Ovary (tissue), 9 donors: ENCODE results near the gene HTR3C. TPM values are rescaled to one million over a fixed set of nuclear protein-coding genes. Genes with fewer than 3 reads are reported as not detected.
"Not testable (repeated sequence)": the region's sequence is repeated elsewhere in the genome, so short reads cannot be mapped to it uniquely, and the experiment has no call there.

Experiments
- DNase-seq, 5 donors: peaks; one replicate each; pipeline ENCODE4 v3.0.0-alpha.2; 2019 to 2020
- H3K27ac ChIP-seq, 2 donors: fragments of 200-600 bp; one replicate each; pipeline versions ENCODE4 v1.5.1 to v1.8.0; 2019 to 2022
- H3K27me3 ChIP-seq: fragments of 200-600 bp; one replicate; pipeline ENCODE4 v1.8.0; 2022
- H3K36me3 ChIP-seq: fragments of 200-600 bp; sonication (generic); one replicate; pipeline ENCODE4 v1.5.1; 2019
- H3K4me1 ChIP-seq: one replicate; pipeline ENCODE4 v1.8.1; 2013; ENCODE audit warnings: mild to moderate bottlenecking, moderate library complexity; ENCODE audit not compliant: insufficient read depth
- H3K4me3 ChIP-seq: fragments of 200-600 bp; sonication (generic); one replicate; pipeline ENCODE4 v1.5.1; 2017
- H3K9me3 ChIP-seq, 2 donors: fragments of 200-600 bp in 1 of 2; sonication (generic) in 1 of 2; one replicate each; pipeline versions ENCODE4 v1.5.1 to v1.8.1; 2013 to 2019; ENCODE audit warnings: mild to moderate bottlenecking in 1 of 2, moderate library complexity in 1 of 2
- EP300 ChIP-seq: sonication (generic); formaldehyde crosslinking; IDR thresholded peaks from one replicate; pipeline ENCODE4 v1.6.1; 2017; ENCODE audit warnings: antibody characterized with exemption
- POLR2A ChIP-seq: fragments of 450-650 bp; IDR thresholded peaks from one replicate; pipeline ENCODE4 v1.6.1; 2017; ENCODE audit warnings: antibody characterized with exemption, mild to moderate bottlenecking, moderate library complexity
- WGBS, 3 donors: extraction: QIAGEN DNeasy Blood & Tissue Kit in 1 of 3; methylation state at CpG; one replicate each; pipeline versions ENCODE4 v1.1.5 to v1.1.7; 2013 to 2017; 5-methylcytosine and 5-hydroxymethylcytosine counted together
- intact Hi-C, 4 donors: fragments of 100-400 bp; cut with DNase I; formaldehyde crosslinking; loops; one replicate each; pipeline versions ENCODE4 v1.11.0 to v1.15.1; 2022 to 2023
- polyA plus RNA-seq, 2 donors: library from polyadenylated mRNA; stranded (reverse); fragments of 200-250 nt in 1 of 2; fragments of 350-450 nt in 1 of 2; fragmentation: Illumina TruSeq in 1 of 2; extraction: RNeasy Lipid Tissue Mini Kit (QIAGEN cat#74804) in 1 of 2; gene quantifications; one replicate each; pipeline ENCODE4 v1.2.3, GENCODE V29; 2013 to 2014
- total RNA-seq, 7 donors: library from RNA; depleted of rRNA in 2 of 7; stranded (reverse); fragments of >200 nt in 2 of 7; fragmentation: NEBNext Ultra II Directional in 3 of 7; extraction: Animal tissue kit (Norgen Biotek cat#: 25700) in 3 of 7; gene quantifications; one replicate each; pipeline versions ENCODE4 v1.1.0 to v1.2.4, GENCODE V29; 2016 to 2023
- TF ChIP-seq, protein P1 (sequence below), 3 donors: fragments of 450-650 bp in 2 of 3; fragments of 200-600 bp in 1 of 3; IDR thresholded peaks; one replicate each; pipeline versions ENCODE4 v1.5.1 to v1.8.0; 2016 to 2022; ENCODE audit warnings: antibody characterized with exemption in 3 of 3, mild to moderate bottlenecking in 1 of 3
- donor health status: DM: no; HTN: no; CAD: no; lungs with moderate emphysema.
- donor health status: DM: no; HTN: no; CAD: no.
- donor health status: Bipolar disorder and iron deficiency.
- donor health status: DM: yes; HTN: yes; CAD: no.
- donor health status: DM: no; HTN: no; CAD: no.
- donor health status: DM: yes; HTN: yes; CAD: no.

Gene HTR3C
- total and polyA plus RNA-seq, 9 donors = not detected

DNA sequence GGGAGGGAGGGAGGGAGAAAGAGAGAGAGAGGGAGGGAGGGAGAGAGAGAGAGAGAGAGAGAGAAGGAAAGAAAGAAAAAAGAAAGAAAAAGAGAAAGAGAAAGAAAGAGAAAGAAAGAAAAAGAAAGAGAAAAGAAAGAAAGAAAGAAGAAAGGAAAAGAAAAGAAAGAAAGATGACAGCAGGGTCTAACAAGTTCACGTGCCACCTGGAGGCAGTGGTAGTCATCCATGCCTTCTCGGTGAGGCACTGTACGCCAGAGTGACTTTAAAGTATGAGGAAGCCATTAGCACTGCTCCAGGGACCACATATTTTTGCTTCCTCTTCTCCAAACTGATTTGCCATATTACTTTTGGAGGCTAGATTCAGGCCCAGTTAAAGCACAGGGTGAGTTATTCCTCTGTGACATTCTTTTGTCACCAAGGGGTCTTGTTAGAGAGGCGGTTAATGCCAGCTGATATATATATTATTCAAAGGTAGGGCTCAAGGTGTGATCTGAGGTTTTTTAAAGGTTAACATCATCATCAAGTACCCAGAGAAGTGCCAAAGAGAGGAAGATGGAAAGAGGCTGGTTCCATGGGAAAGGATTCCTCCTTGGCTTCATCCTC is 21.6 kb upstream of the HTR3C start, which contains the start of gene HTR3D:
TSS of gene HTR3D (plus strand) at position 556 of the 606 bp plus-strand sequence. CDS start at position 556, 0 bp downstream.
- no peak within 1 kb of the TSS for H3K27ac ChIP-seq
- WGBS, 3 donors = 65 to 67% (median 66%) methylated on average over 4 of the region's 4 CpGs

DNA sequence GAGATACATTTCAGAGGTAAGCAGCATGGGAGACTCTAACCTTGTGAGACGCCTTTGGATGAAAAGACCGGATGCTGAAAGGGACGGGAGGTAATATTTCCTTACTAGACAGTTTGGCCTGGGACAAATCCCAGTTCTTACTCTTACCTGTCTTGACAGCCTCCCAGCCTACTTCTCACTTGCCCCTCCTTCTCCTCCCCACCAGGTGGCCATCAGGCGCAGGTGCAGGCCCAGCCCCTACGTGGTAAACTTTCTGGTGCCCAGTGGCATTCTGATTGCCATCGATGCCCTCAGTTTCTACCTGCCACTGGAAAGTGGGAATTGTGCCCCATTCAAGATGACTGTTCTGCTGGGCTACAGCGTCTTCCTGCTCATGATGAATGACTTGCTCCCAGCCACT is 15.0 kb upstream of the HTR3C start:
- intact Hi-C loops = no loop called here
- no peak overlapping the region for H3K27ac ChIP-seq
- WGBS, 3 donors = 67 to 70% (median 67%) methylated on average over 7 of the region's 7 CpGs
- H3K27me3 ChIP-seq = no peaks in the 10 kb centered on the region
- H3K4me3 ChIP-seq = no peak overlapping the region
- no peak for DNase-seq
- no peaks in the 10 kb centered on the region for H3K9me3 ChIP-seq
- H3K4me1 ChIP-seq = no peaks in the 10 kb centered on the region
- no peak for TF ChIP-seq POLR2A
- TF ChIP-seq EP300 = no peak
- TF ChIP-seq, protein P1, sequence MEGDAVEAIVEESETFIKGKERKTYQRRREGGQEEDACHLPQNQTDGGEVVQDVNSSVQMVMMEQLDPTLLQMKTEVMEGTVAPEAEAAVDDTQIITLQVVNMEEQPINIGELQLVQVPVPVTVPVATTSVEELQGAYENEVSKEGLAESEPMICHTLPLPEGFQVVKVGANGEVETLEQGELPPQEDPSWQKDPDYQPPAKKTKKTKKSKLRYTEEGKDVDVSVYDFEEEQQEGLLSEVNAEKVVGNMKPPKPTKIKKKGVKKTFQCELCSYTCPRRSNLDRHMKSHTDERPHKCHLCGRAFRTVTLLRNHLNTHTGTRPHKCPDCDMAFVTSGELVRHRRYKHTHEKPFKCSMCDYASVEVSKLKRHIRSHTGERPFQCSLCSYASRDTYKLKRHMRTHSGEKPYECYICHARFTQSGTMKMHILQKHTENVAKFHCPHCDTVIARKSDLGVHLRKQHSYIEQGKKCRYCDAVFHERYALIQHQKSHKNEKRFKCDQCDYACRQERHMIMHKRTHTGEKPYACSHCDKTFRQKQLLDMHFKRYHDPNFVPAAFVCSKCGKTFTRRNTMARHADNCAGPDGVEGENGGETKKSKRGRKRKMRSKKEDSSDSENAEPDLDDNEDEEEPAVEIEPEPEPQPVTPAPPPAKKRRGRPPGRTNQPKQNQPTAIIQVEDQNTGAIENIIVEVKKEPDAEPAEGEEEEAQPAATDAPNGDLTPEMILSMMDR (IDR thresholded peaks at IDR 0.05) = no peak
- no peaks in the 10 kb centered on the region for H3K36me3 ChIP-seq

More for the DNA sequence above, 21.6 kb upstream of the HTR3C start, which contains the start of gene HTR3D:
- H3K4me3 ChIP-seq = no peak within 1 kb of the TSS
- no peaks in the 10 kb centered on the region for H3K27me3 ChIP-seq
- DNase-seq = no peak
- H3K4me1 ChIP-seq = no peaks in the 10 kb centered on the region
- intact Hi-C loops = no loop called here
- TF ChIP-seq, protein P1 (IDR thresholded peaks at IDR 0.05) = no peak
- H3K36me3 ChIP-seq = no peaks in the 10 kb centered on the region
- H3K9me3 ChIP-seq = no peaks in the 10 kb centered on the region

DNA sequence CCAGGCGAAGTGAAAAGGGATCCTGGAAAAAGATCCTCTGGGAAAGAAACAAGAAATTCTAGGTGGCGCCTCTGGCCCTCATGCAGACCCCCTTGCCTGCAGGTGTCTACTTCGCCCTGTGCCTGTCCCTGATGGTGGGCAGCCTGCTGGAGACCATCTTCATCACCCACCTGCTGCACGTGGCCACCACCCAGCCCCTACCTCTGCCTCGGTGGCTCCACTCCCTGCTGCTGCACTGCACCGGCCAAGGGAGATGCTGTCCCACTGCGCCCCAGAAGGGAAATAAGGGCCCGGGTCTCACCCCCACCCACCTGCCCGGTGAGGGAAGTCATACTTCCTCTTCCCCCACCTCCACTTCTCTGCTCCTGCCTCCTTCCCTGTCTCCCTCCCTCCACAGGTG is 14.5 kb upstream of the HTR3C start:
- H3K36me3 ChIP-seq, intact Hi-C loops, H3K27me3 ChIP-seq, H3K27ac ChIP-seq, H3K4me3 ChIP-seq, H3K4me1 ChIP-seq, H3K9me3 ChIP-seq, DNase-seq: not testable (repeated sequence)
- 81 to 85% (median 82%) methylated on average over 9 of the region's 9 CpGs for WGBS, 3 donors

DNA sequence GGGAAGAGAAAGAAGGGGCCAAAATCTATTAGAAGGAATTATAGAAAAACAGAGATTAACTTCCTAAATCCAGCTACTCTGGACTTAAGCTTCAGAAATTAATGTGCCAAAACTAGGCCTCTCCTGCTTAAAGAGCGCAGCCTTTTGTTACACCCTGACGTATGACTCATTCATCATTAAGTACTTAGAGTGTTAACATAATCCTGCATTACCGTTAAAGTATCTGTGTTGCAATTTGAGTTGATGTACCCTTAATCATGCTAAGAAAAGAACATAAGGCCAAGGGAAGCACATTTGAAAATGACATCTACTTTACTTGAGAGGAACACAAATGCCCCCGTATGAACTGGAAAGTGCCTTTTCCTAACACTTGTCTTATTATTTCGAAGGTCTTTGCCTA is 13.4 kb upstream of the HTR3C start:
- Histone ChIP-seq H3K9me3 (no peaks in the 10 kb centered on the region), H3K27me3 (no peaks in the 10 kb centered on the region), H3K36me3 (no peaks in the 10 kb centered on the region), H3K27ac (no peak overlapping the region), H3K4me3 (no peak overlapping the region), H3K4me1 (no peaks in the 10 kb centered on the region)
- intact Hi-C loops = no loop called here
- no peak for TF ChIP-seq EP300
- TF ChIP-seq POLR2A = no peak
- TF ChIP-seq, protein P1 (IDR thresholded peaks at IDR 0.05) = no peak
- DNase-seq = no peak
- WGBS, 3 donors = 66 to 76% (median 66%) methylated on average over 5 of the region's 5 CpGs

DNA sequence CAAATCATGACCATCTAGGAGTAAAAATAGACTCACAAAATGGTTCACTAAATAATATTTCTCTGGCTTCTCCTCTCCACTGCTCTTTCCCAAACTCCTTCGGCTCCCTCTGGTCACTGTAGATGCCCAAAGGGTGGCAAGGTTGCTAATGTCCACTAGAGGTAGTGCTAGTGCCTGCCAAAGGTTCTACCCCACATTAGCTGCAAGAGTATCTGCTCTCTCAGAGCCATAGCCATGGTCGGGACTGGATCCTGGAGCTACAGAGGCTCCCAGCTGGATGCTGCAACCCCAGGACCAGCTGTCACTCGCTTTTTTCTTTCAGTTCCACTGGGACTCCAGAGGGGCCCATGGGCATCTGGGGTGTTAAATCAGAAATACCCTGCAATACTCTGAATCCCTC is 12.8 kb upstream of the HTR3C start:
- Histone ChIP-seq H3K4me1 (no peaks in the 10 kb centered on the region), H3K27me3 (no peaks in the 10 kb centered on the region), H3K9me3 (no peaks in the 10 kb centered on the region), H3K27ac (no peak overlapping the region), H3K36me3 (no peaks in the 10 kb centered on the region), H3K4me3 (no peak overlapping the region)
- TF ChIP-seq EP300 = no peak
- no peak for TF ChIP-seq POLR2A
- TF ChIP-seq, protein P1 (IDR thresholded peaks at IDR 0.05) = no peak
- 38 to 45% (median 41%) methylated on average over 3 of the region's 3 CpGs for WGBS, 3 donors
- no peak for DNase-seq
- intact Hi-C loops = no loop called here
